Ecto neural progenitor cell (in vitro differentiated cells): ENCODE data around the gene SDC1.

ENCODE experiments used
- DNase-seq: peaks from one replicate; pipeline ENCODE4 v3.0.0-alpha.2; 2018; ENCODE audit warnings: low spot score

The SDC1 gene

GRCh38 chr2:20213651-20214565, 11.0 kb downstream of the SDC1 start:
- DNase-seq = no peak

- no peak for DNase-seq
These were observed 11.9 kb downstream of the SDC1 start for GRCh38 chr2:20212871-20213503.

- DNase-seq = no peak
These were observed 12.5 kb downstream of the SDC1 start for GRCh38 chr2:20212459-20212870.

GRCh38 chr2:20211860-20212458, 13.0 kb downstream of the SDC1 start:
- no peak for DNase-seq

- DNase-seq = no peak
These were observed 13.5 kb downstream of the SDC1 start for GRCh38 chr2:20211420-20211819.

GRCh38 chr2:20210462-20210861, 14.5 kb downstream of the SDC1 start:
- no peak for DNase-seq

GRCh38 chr2:20209373-20210109, 15.4 kb downstream of the SDC1 start:
- DNase-seq = no peak

GRCh38 chr2:20208476-20208859, 16.5 kb downstream of the SDC1 start:
- no peak for DNase-seq

GRCh38 chr2:20207051-20207450, 17.9 kb downstream of the SDC1 start:
- no peak for DNase-seq

- DNase-seq = no peak
These were observed 18.9 kb downstream of the SDC1 start for GRCh38 chr2:20205915-20206524.

GRCh38 chr2:20205069-20205468, 19.9 kb downstream of the SDC1 start:
- no peak for DNase-seq

GRCh38 chr2:20203521-20204225, 21.3 kb downstream of the SDC1 start:
- no peak for DNase-seq

GRCh38 chr2:20203072-20203471, 21.9 kb downstream of the SDC1 start:
- DNase-seq = no peak

- DNase-seq = no peak
These were observed 23.3 kb downstream of the SDC1 start for GRCh38 chr2:20201671-20202070.

GRCh38 chr2:20200697-20201555, 24.0 kb downstream of the SDC1 start:
- no peak for DNase-seq

- DNase-seq = no peak
These were observed 25.2 kb downstream of the SDC1 start for GRCh38 chr2:20199633-20200270.

- no peak for DNase-seq
These were observed 25.9 kb downstream of the SDC1 start for GRCh38 chr2:20198796-20199632.

- DNase-seq = no peak
These were observed 26.9 kb downstream of the SDC1 start for GRCh38 chr2:20198001-20198400.

GRCh38 chr2:20197192-20197591, 27.7 kb downstream of the SDC1 start:
- DNase-seq = no peak
